ENCODE data around the gene PKP2.

Gene PKP2

DNA sequence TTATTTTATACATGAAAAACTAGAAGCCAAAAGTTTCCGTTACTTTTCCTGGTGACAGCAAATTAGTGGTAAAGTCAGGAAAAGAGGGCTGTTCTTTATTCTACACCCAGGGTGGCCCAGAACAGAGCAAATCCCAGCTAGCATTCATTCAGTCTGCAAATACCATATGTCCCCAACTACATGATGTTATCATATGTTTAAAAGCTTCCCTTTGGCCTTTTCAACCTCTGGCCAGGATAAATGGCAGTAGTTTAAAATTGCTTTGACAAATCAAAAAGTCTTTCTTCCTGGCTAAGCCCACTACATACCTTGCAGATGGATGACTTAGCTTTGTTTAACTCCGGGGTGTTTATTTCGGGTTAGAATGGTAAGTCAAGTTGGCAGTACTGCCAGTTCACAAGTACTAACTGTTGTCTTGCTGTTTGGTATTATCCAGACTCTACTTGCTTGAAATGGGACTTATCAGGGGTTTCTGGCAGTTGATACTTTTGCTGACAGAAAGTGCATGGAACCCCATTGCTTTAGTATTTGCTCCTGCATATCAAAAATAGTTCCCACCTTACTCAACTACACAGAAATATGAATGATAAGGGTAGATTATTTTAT, 69.7 kb downstream of the PKP2 start:
- no peak overlapping the region for H3K9ac ChIP-seq (ENCODE audit: low read depth, low read length)
- H3K9me3 ChIP-seq (ENCODE audit: control insufficient read depth, insufficient read depth, low read length), result no peaks in the 10 kb centered on the region
- H3K4me1 ChIP-seq (ENCODE audit: insufficient read depth, low read length), result no peaks in the 10 kb centered on the region
- peaks cover 6% of the 10 kb centered on the region; the same call in 1 of the 2 replicates for H3K36me3 ChIP-seq (ENCODE audit: insufficient read depth, low read length)

DNA sequence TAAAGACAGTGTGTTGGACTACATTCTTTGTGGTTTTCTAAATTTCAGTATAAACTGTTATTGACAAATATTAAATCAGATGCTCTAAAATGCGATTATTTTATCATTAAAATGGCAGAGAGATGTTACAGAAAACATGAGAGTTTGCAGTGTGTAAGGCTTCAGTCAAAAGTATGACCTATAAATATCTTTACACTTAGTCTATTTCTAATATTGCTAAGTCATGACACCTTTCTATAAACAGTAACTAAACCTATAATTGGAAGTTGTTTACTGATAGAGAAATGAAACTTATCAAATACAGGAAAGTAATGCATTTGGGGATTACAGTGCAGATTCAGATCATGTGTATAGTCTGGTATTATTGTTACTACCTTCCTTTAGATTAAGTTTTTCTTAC, 72.0 kb downstream of the PKP2 start:
- H3K4me1 ChIP-seq (ENCODE audit: insufficient read depth, low read length), result no peaks in the 10 kb centered on the region
- H3K9me3 ChIP-seq (ENCODE audit: control insufficient read depth, insufficient read depth, low read length), result no peaks in the 10 kb centered on the region
- no peak overlapping the region for H3K9ac ChIP-seq (ENCODE audit: low read depth, low read length)
- H3K36me3 ChIP-seq (ENCODE audit: insufficient read depth, low read length), result peaks cover 10% of the 10 kb centered on the region; the same call in 1 of the 2 replicates

DNA sequence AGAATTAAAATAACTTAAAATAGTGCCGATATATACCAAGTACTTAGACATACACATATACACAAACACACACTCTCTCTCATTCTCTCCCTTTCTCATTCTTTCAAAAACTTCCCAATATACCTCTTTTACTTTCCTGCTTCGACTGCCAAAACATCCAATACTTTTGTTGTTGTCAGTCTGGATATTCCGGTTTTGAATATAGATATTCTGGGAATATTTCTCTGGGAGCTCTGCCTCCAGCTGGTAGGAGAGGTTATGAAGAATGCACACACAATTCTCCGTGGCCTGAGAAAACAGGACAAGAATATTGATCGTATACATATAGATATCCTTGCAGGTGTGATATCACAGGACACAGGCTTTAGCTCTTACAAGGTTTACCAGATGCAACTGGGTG, 74.2 kb downstream of the PKP2 start:
- Histone ChIP-seq H3K36me3 (ENCODE audit: insufficient read depth, low read length) (peaks cover 10% of the 10 kb centered on the region; the same call in 1 of the 2 replicates), H3K9ac (ENCODE audit: low read depth, low read length) (no peak overlapping the region), H3K9me3 (ENCODE audit: control insufficient read depth, insufficient read depth, low read length) (no peaks in the 10 kb centered on the region), H3K4me1 (ENCODE audit: insufficient read depth, low read length) (no peaks in the 10 kb centered on the region)

DNA sequence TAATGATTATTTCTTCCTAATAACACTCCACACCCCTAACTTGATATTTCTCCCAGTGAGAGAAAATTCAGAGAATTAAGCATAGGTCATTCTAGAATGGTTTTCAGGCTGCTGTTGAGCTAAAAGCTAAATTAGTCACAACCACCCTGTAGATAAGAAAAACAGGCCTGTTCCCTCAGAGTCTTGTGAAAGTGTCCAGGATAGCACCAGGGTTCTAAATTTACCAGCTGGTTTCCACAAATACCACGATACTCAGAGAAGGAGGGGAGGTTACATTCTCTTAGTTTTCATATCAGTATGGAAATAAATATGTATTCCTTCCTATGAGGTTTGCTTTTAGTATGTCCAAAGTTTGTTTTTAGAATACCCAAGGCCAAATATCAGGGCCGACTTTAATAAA, 74.9 kb downstream of the PKP2 start:
- no peak overlapping the region for H3K9ac ChIP-seq (ENCODE audit: low read depth, low read length)
- H3K4me1 ChIP-seq (ENCODE audit: insufficient read depth, low read length), result no peaks in the 10 kb centered on the region
- peaks cover 10% of the 10 kb centered on the region; the same call in 1 of the 2 replicates for H3K36me3 ChIP-seq (ENCODE audit: insufficient read depth, low read length)
- H3K9me3 ChIP-seq (ENCODE audit: control insufficient read depth, insufficient read depth, low read length), result no peaks in the 10 kb centered on the region

DNA sequence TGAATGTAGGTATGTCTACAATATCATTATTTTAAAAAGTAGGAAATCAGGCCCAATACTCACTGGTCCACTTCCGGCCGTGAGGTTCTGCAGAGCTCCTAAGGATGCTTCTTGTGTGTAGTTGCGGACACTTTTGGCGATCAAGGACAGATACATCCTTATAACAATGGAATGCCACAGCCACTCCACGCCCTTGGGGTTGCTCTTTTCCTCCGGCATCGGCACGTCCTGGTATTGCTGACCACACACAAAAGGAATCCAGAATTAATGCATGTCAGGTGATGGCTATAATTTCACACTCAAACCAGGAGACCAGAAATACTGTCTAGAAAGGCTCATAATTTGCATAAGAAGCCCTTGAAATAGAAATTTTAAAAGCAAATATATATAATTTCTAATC, 75.3 kb downstream of the PKP2 start:
- Histone ChIP-seq H3K36me3 (ENCODE audit: insufficient read depth, low read length) (peaks cover 12% of the 10 kb centered on the region; the same call in 1 of the 2 replicates), H3K9ac (ENCODE audit: low read depth, low read length) (no peak overlapping the region), H3K9me3 (ENCODE audit: control insufficient read depth, insufficient read depth, low read length) (no peaks in the 10 kb centered on the region), H3K4me1 (ENCODE audit: insufficient read depth, low read length) (no peaks in the 10 kb centered on the region)

DNA sequence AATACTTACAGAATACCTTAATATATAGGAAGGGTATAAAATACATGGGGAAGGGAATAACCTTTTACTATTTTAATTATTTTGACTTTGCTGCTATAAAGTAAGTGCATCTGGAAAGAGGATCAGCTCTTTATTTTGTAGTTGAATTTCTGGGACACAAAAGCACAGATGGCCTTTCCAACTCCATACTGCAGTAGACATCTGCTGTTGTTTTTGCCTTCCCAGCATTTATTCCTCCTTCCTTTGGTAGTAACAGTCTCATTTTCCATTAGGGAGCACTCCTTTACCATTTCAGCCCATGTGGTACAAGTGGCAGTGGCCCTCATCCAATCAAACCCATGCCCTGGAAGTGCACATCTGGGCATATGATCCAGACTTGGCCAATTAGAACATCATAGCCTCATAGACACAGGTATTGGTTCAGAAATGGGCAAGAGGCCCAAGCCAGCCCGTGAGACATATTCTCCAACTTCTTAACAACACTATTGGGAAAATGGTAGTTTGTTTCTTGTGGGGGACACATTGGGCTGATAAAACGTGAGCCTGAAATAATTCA, 76.1 kb downstream of the PKP2 start:
- H3K9ac ChIP-seq (ENCODE audit: low read depth, low read length), result no peak overlapping the region
- H3K36me3 ChIP-seq (ENCODE audit: insufficient read depth, low read length), result peaks cover 14% of the 10 kb centered on the region; the same call in 1 of the 2 replicates
- H3K4me1 ChIP-seq (ENCODE audit: insufficient read depth, low read length), result no peaks in the 10 kb centered on the region
- H3K9me3 ChIP-seq (ENCODE audit: control insufficient read depth, insufficient read depth, low read length), result no peaks in the 10 kb centered on the region

DNA sequence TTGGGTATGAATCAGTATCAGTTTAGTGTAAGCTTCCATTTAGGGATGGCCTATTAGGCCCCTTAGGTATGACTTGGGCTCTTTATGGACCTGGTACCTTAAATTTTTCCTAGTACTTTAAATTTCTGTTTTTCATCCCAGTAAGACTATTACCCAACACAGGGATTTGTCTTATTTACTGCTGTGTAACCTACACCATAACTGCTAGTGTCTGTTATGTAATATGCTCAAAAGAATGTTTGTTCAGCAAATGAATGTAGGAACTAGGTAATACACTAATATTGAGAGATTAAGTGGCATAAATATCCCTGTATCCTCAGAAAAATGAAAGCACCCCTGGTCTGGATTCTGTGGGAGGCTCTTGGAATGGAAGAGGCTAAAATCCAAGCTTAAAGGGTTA, 77.2 kb downstream of the PKP2 start:
- H3K9ac ChIP-seq (ENCODE audit: low read depth, low read length), result no peak overlapping the region
- no peaks in the 10 kb centered on the region for H3K9me3 ChIP-seq (ENCODE audit: control insufficient read depth, insufficient read depth, low read length)
- no peaks in the 10 kb centered on the region for H3K4me1 ChIP-seq (ENCODE audit: insufficient read depth, low read length)
- H3K36me3 ChIP-seq (ENCODE audit: insufficient read depth, low read length), result peaks cover 14% of the 10 kb centered on the region; the same call in 1 of the 2 replicates

DNA sequence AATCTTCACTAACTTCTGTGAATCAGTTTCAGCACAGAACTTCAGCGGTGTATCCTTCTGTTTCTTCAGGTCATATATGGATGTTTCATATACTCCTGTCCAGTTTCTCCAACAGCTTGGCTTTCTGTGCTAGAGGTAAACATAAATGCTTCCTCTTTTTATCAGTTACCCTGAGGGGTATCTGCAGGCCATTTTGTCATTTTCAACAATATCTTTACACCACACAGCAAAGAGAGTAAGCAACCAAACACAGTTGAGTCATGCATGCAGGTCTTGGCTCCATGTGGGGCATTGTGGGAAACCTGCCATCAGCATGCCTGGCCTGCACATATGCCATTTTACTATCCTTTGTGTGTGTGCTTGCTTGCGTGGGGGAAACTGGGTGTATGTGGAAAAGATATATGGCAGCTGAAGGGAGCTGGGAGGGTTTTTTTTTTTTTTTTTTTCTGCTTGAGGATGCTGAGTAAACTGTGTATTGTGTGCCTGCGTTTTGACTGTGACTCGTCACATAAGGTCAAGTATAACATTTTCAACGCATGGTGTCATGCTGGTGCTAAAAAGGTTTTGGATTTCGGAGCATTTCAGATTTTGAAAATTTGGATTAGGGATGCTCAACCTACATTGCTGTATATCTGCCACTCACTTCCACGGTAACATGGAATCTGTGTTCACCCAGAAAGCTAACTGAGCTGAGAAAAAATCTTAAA, 84.7 kb downstream of the PKP2 start:
- Histone ChIP-seq H3K36me3 (ENCODE audit: insufficient read depth, low read length) (peaks cover 4% of the 10 kb centered on the region), H3K4me1 (ENCODE audit: insufficient read depth, low read length) (no peaks in the 10 kb centered on the region), H3K9ac (ENCODE audit: low read depth, low read length) (no peak overlapping the region), H3K9me3 (ENCODE audit: control insufficient read depth, insufficient read depth, low read length) (peaks cover 6% of the 10 kb centered on the region; the same call in 1 of the 2 replicates)

DNA sequence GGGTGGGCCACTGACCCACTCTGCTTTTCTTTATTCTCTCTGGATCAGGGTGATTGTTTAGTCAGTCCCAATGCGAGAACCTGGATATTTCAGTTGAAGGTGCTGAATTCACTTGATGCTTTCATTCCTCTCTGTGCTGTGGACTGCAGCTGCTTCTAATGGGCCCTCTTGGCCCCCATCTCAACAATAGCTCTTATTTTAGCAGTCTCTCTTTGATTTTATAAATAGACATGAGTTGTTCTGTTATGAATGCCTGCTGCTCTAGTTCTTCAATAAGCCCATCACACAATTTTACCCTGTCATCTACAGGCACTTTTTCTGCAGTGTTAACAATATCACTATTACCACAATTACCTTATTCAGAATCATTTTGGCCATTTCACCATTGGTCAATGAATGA, 86.7 kb downstream of the PKP2 start:
- no peak overlapping the region for H3K9ac ChIP-seq (ENCODE audit: low read depth, low read length)
- H3K4me1 ChIP-seq (ENCODE audit: insufficient read depth, low read length), result no peaks in the 10 kb centered on the region

DNA sequence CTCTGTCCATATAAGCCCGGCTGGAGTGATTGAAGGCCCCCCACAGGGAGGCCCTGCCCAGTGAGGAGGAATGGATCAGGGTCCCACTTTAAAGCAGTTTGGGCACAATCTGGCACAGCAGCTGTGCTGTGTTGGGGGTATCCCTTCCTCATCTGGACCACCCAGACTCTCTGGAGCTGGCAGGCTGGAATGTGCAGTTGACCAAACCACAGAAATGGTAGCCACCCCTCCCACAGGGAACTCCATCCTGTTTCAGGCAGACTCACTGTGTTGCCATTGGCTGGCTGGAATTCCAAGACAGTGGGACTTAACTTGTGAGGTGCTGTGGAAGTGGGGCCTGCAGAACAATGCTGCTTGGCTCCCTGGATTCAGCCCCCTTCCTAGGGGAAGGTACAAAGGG, 87.4 kb downstream of the PKP2 start:
- no peak overlapping the region for H3K9ac ChIP-seq (ENCODE audit: low read depth, low read length)
- H3K9me3 ChIP-seq (ENCODE audit: control insufficient read depth, insufficient read depth, low read length), result peaks cover 6% of the 10 kb centered on the region; the same call in 1 of the 2 replicates
- no peaks in the 10 kb centered on the region for H3K4me1 ChIP-seq (ENCODE audit: insufficient read depth, low read length)
- no peaks in the 10 kb centered on the region; the same call in none of the 2 replicates for H3K36me3 ChIP-seq (ENCODE audit: insufficient read depth, low read length)

More for the DNA sequence above, 86.7 kb downstream of the PKP2 start:
- no peaks in the 10 kb centered on the region; the same call in none of the 2 replicates for H3K36me3 ChIP-seq (ENCODE audit: insufficient read depth, low read length)
- H3K9me3 ChIP-seq (ENCODE audit: control insufficient read depth, insufficient read depth, low read length), result peaks cover 6% of the 10 kb centered on the region; the same call in 1 of the 2 replicates

DNA sequence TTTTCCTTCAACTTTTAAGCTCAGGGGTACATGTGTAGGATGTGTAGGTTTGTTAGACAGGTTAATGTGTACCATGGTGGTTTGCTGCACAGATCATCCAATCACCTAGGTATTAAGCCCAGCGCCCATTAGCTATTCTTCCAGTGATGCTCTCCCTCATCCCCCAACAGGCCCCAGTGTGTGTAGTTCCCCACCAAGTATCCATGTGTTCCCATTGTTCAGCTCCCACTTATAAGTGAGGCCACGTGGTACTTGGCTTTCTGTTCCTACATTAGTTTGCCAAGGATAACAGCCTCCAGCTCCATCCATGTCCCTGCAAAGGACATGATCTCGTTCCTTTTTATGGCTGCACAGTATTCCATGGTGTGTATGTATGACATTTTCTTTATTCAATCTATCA, 92.3 kb downstream of the PKP2 start:
- Histone ChIP-seq H3K9me3 (ENCODE audit: control insufficient read depth, insufficient read depth, low read length) (peaks cover 14% of the 10 kb centered on the region), H3K9ac (ENCODE audit: low read depth, low read length) (no peak overlapping the region), H3K4me1 (ENCODE audit: insufficient read depth, low read length) (no peaks in the 10 kb centered on the region), H3K36me3 (ENCODE audit: insufficient read depth, low read length) (peaks cover 7% of the 10 kb centered on the region)

DNA sequence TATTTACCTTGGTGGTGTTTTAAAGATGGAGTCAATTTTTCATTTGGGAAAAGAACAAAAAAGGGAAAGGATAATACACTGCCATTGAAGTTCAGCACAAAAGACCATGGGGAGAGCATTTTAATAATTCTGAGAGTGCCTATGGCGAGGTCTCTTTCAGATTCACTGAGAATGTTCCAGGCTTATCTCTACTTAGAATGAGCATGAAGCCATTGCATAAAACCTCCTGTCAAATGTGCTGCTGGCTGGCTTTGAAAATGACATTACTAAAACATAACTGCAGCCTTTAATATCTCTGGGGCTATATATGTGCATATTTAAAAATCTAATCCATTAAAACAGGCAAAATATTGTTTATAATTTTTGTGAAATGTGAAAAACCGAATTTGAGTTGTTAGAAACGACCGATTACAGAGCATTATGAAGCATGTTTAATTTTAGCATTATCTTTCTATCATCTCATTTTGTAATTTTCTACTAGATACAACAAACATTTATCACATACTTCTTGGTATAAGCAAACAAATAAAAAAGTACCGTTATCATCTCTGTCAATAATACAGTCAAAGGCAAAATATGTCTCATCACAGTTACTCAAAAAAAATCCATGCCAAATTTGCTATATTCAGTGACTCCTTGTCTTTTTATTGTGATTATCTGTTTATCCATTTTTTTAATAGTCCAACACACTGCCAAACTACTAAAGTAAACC, 95.2 kb downstream of the PKP2 start:
- Histone ChIP-seq H3K9ac (ENCODE audit: low read depth, low read length) (no peak overlapping the region), H3K9me3 (ENCODE audit: control insufficient read depth, insufficient read depth, low read length) (peaks cover 7% of the 10 kb centered on the region; the same call in 1 of the 2 replicates), H3K4me1 (ENCODE audit: insufficient read depth, low read length) (no peaks in the 10 kb centered on the region), H3K36me3 (ENCODE audit: insufficient read depth, low read length) (peaks cover 7% of the 10 kb centered on the region)

DNA sequence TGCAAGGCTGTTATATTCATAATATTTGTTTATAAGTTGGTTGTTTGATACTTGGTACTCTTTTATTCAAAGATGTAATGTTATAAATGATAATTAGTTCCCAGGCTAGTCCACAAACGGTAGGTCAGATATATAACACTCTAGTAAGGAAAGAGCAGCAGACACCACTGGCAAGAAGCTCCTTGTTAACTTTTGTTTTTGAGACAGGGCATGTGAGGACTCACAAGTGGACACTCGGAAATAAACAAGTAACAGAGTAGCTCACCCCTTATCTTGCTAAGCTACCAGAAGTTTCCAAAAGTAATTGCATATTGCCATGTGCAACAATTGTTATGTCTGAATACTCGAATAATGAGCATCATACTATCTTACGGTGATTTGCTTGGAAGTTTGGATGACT, 102.3 kb downstream of the PKP2 start:
- Histone ChIP-seq H3K9ac (ENCODE audit: low read depth, low read length) (no peak overlapping the region), H3K9me3 (ENCODE audit: control insufficient read depth, insufficient read depth, low read length) (no peaks in the 10 kb centered on the region), H3K36me3 (ENCODE audit: insufficient read depth, low read length) (peaks cover 10% of the 10 kb centered on the region; the same call in 1 of the 2 replicates), H3K4me1 (ENCODE audit: insufficient read depth, low read length) (no peaks in the 10 kb centered on the region)

DNA sequence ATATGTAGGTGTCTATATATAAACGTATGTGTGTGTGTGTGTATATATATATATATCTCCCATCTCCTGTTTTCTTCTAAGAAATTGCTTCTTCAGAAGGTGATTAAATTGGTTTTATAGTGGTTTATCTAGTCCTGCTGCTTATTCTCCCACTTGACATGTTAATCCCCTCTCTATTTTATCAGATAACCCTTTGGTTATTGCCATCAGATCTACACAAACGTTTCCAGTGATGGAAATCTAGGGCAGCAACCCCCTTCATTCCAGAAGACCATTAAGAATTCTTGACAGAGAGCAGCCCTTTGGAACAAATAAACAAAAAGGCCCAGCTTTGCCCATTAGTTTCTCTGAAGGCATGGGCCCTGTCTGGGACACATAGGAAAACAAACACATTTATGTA, 106.7 kb downstream of the PKP2 start:
- no peaks in the 10 kb centered on the region for H3K36me3 ChIP-seq (ENCODE audit: insufficient read depth, low read length)
- H3K9me3 ChIP-seq (ENCODE audit: control insufficient read depth, insufficient read depth, low read length), result no peaks in the 10 kb centered on the region; the same call in 1 of the 2 replicates
- H3K4me1 ChIP-seq (ENCODE audit: insufficient read depth, low read length), result no peaks in the 10 kb centered on the region
- no peak overlapping the region for H3K9ac ChIP-seq (ENCODE audit: low read depth, low read length)
